SK-N-SH treated with all-trans-retinoic acid at 6 μM for 48 hours (cell line): Measurements from ENCODE around the gene ABCC4.

Source experiments
- ATAC-seq: fragments of 200-7000 bp; cut with Tn5 transposase; 3 replicates; pipeline ENCODE4 v1.9.1; 2020; ENCODE audit warnings: mild to moderate bottlenecking, moderate library complexity
- CREB5 ChIP-seq: fragments of 250-450 bp; sonication (Bioruptor Pico); IDR thresholded peaks from 2 replicates; pipeline ENCODE4 v1.5.1; 2020; ENCODE audit warnings: low read depth, mild to moderate bottlenecking, moderate library complexity
- CSDC2 ChIP-seq: fragments of 250-450 bp; sonication (Bioruptor Pico); IDR thresholded peaks from 2 replicates; pipeline ENCODE4 v1.5.0; 2020; ENCODE audit warnings: mild to moderate bottlenecking, moderate library complexity
- CSRNP3 ChIP-seq: fragments of 250-450 bp; sonication (Bioruptor Pico); IDR thresholded peaks from 2 replicates; pipeline ENCODE4 v1.5.1; 2021; ENCODE audit warnings: mild to moderate bottlenecking, moderate library complexity
- ISL1 ChIP-seq: fragments of 250-450 bp; sonication (Bioruptor Pico); IDR thresholded peaks from 2 replicates; pipeline ENCODE4 v2.1.2; 2022; ENCODE audit warnings: mild to moderate bottlenecking, moderate library complexity
- PATZ1 ChIP-seq: fragments of 250-450 bp; sonication (Bioruptor Pico); IDR thresholded peaks from 2 replicates; pipeline ENCODE4 v1.8.0; 2020; ENCODE audit warnings: mild to moderate bottlenecking, moderate library complexity, borderline replicate concordance
- POU6F1 ChIP-seq: fragments of 250-450 bp; sonication (Bioruptor Pico); IDR thresholded peaks from 2 replicates; pipeline ENCODE4 v1.8.0; 2021; ENCODE audit warnings: low read depth, mild to moderate bottlenecking, moderate library complexity, borderline replicate concordance
- PPARA ChIP-seq: fragments of 250-450 bp; sonication (Bioruptor Pico); IDR thresholded peaks from 2 replicates; pipeline ENCODE4 v1.5.0; 2020; ENCODE audit warnings: mild to moderate bottlenecking, borderline replicate concordance
- TSHZ2 ChIP-seq: fragments of 250-450 bp; sonication (Bioruptor Pico); IDR thresholded peaks from 2 replicates; pipeline ENCODE4 v1.5.0; 2020; ENCODE audit warnings: mild to moderate bottlenecking, moderate library complexity
- ZC3H10 ChIP-seq: fragments of 250-450 bp; sonication (Bioruptor Pico); IDR thresholded peaks from 2 replicates; pipeline ENCODE4 v1.5.1; 2021; ENCODE audit warnings: mild to moderate bottlenecking, moderate library complexity
- ZNF565 ChIP-seq: fragments of 450-650 bp; formaldehyde crosslinking; conservative IDR thresholded peaks from 2 replicates; pipeline ENCODE4 v1.5.0; 2020; ENCODE audit warnings: low read depth, mild to moderate bottlenecking, moderate library complexity
- ZNF70 ChIP-seq: fragments of 450-650 bp; formaldehyde crosslinking; IDR thresholded peaks from 2 replicates; pipeline ENCODE4 v1.5.0; 2020; ENCODE audit warnings: mild to moderate bottlenecking, moderate library complexity

Gene ABCC4

GRCh38 chr13:95235974-95236373 lies 65.3 kb downstream of the ABCC4 start:
- ATAC-seq = no peak

GRCh38 chr13:95235199-95235756 lies 66.0 kb downstream of the ABCC4 start:
- no peak for ATAC-seq
- no peak for TF ChIP-seq ISL1 (CRISPR knock-in tag)
- no peak for TF ChIP-seq ZC3H10 (CRISPR knock-in tag)

More at GRCh38 chr13:95235974-95236373, 65.3 kb downstream of the ABCC4 start:
- TF ChIP-seq POU6F1 (CRISPR knock-in tag) = no peak

GRCh38 chr13:95234242-95234641 lies 67.0 kb downstream of the ABCC4 start:
- no peak for ATAC-seq

More at GRCh38 chr13:95234242-95234641, 67.0 kb downstream of the ABCC4 start:
- no peak for TF ChIP-seq PPARA (CRISPR knock-in tag)
- no peak for TF ChIP-seq POU6F1 (CRISPR knock-in tag)
- TF ChIP-seq ZNF565 (CRISPR knock-in tag) = no peak
- no peak for TF ChIP-seq PATZ1 (CRISPR knock-in tag)
- TF ChIP-seq CREB5 (CRISPR knock-in tag) = no peak
- no peak for TF ChIP-seq TSHZ2 (CRISPR knock-in tag)
- no peak for TF ChIP-seq ISL1 (CRISPR knock-in tag)
- TF ChIP-seq CSDC2 (CRISPR knock-in tag) = no peak
- TF ChIP-seq ZNF70 (CRISPR knock-in tag) = no peak
- TF ChIP-seq CSRNP3 (CRISPR knock-in tag) = no peak
